Measurements from ENCODE around the gene GRB10.

The GRB10 gene

DNA sequence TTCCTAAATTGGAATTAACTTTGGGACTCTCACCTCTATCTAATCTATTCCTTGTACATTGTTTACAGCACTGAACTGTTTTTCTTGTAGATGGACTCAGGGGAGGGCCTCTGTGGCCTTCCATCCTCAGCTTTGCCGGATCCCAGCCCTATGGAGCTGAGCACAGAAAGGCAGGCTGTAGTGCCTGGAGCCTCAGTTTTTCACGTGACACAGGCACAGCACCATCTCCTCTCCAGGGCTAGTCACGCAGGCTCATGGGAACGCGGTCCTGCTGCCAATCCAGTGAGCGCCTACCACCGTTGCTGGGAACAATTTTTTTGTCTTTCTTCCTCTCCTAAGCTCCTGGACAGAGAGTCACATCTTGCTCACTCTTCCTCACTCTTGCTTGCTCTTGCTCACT lies 141.9 kb downstream of the GRB10 start:
- TF ChIP-seq ZFX (IDR thresholded peaks at IDR 0.05; ENCODE audit: borderline replicate concordance), result no peak
- no peak overlapping the region for H3K27ac ChIP-seq

DNA sequence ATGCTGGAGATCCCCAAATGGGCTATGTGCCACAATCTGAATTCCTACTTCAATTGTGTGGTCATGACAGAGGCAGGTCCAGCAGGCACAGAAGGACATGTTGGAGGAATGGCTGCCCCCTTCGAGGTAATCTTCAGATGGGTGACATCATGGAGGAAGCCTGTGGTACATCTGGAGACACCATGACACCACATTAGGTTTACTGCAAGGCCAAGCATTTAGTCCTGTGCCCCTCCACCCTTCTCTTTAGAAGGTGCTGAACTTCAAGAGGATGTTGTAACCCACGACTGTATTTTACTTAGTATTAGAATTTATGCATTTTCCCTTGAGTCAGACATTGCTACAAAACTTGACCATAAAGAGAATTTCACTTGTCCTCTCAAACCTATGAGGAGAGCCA lies 142.4 kb downstream of the GRB10 start:
- TF ChIP-seq, protein P1, sequence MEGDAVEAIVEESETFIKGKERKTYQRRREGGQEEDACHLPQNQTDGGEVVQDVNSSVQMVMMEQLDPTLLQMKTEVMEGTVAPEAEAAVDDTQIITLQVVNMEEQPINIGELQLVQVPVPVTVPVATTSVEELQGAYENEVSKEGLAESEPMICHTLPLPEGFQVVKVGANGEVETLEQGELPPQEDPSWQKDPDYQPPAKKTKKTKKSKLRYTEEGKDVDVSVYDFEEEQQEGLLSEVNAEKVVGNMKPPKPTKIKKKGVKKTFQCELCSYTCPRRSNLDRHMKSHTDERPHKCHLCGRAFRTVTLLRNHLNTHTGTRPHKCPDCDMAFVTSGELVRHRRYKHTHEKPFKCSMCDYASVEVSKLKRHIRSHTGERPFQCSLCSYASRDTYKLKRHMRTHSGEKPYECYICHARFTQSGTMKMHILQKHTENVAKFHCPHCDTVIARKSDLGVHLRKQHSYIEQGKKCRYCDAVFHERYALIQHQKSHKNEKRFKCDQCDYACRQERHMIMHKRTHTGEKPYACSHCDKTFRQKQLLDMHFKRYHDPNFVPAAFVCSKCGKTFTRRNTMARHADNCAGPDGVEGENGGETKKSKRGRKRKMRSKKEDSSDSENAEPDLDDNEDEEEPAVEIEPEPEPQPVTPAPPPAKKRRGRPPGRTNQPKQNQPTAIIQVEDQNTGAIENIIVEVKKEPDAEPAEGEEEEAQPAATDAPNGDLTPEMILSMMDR (IDR thresholded peaks at IDR 0.05), result no peak
- no peak for TF ChIP-seq ZFX (IDR thresholded peaks at IDR 0.05; ENCODE audit: borderline replicate concordance)
- no peak overlapping the region for H3K27ac ChIP-seq

DNA sequence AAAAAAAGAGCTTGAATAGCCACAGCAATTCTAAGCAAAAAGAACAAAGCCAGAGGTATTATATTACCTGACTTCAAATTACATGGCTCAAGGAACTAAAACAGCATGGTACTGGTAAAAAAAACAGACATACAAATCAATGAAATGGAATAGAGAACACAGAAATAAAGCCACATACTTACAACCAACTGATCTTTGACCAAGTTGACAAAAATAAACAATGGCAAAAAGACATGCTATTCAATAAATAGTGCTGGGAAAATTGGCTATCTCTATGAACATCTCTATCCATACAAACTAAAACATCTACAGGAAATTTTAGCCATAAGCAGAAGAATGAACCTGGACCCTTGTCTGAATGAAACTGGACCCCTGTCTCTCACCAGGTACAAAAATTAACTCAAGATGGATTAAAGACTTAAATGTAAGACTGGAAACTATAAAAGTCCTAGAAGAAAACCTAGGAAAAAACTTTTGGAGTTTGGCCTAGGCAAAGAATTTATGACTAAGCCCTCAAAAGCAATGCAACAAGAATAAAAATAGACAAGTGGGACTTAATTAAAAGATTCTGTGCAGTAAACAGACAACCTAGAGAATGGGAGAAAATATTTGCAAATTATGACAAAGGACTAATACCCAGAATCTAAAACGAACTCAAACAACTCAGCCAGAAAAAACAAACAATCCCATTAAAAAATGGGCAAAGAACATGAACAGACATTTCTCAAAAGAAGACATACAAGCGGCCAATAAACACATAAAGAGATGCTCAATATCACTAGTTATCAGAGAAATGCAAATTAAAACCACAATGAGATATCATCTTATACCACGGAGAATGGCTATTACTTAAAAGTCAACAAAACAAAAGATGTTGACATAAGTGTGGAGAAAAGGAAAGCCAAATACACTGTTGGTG lies 144.7 kb downstream of the GRB10 start:
- TF ChIP-seq, protein P1 (IDR thresholded peaks at IDR 0.05), result no peak
- no peak for TF ChIP-seq ZFX (IDR thresholded peaks at IDR 0.05; ENCODE audit: borderline replicate concordance)
- H3K27ac ChIP-seq, result no peak overlapping the region

DNA sequence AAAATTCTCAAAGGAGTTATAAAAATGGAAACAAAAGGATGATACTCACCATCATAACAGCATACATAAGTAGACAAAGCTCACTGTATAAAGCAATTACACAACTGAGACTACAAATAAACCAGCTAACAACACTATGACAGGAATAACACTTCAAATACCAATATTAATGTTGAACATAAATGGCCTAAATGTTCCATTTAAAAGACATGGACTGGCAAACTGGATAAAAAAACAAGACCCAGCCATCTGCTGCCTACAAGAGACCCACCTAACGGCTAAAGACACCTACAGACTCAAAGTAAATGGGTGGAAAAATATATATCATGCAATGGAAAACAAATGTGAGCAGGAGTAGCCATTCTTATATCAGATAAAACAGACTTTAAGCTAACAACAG lies 148.3 kb downstream of the GRB10 start:
- no peak overlapping the region for H3K27ac ChIP-seq
- TF ChIP-seq, protein P1 (IDR thresholded peaks at IDR 0.05), result no peak
- TF ChIP-seq ZFX (IDR thresholded peaks at IDR 0.05; ENCODE audit: borderline replicate concordance), result no peak

DNA sequence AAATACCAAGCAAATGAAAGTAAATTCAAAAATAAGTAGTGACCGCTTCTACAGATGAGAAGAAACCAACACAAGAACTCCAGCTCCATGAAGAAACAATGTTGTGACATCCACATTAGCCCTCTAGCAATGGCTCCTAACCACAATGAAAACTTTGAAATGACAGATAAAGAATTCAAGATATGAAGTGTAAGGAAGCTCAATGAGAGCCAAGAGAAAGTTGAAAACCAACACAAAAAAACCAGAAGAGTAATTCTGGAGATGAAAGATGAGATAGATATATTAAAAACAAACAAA lies 149.3 kb downstream of the GRB10 start:
- no peak for TF ChIP-seq ZFX (IDR thresholded peaks at IDR 0.05; ENCODE audit: borderline replicate concordance)
- TF ChIP-seq, protein P1 (IDR thresholded peaks at IDR 0.05), result no peak
- no peak overlapping the region for H3K27ac ChIP-seq

DNA sequence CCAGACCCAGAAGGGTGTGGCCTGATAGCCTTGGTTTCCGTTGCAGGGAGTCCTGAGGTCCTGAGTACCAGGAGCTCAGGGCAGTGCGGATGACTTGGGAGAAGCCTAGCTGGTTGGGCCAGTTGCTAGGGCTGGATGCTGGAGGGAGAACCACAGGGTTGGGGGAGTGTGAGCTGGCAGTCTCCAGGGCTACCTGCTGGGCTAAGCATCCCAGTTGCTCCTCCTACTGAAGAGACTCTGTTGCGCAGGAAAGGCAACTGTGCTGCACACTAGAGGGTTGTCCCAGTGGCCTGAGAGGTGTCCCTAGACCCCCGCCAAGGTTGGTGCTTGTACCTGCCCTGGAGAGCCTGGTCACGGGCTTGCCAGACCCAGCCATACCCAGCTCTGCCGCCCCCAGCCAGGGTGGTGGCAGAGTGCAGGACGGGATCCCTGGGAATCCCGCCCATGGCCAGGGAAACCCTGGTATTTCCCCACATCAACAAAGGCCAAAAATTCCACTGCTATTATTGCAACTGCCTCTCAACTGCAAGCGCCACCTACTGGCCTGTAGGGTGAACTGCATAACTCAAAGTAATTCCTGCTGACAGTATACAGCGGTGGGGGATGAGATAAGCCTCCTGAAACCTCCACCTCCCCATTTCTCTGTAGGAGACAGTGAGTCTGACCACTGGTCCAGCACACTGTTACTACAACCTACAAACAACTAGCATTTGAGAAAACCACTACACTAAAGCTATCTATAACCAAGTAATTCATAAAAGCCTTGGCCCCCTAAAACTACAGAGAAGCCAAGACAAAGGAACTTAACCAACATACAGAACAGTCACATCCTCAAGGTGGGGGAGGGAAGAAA lies 149.9 kb downstream of the GRB10 start:
- H3K27ac ChIP-seq, result no peak overlapping the region
- no peak for TF ChIP-seq ZFX (IDR thresholded peaks at IDR 0.05; ENCODE audit: borderline replicate concordance)
- TF ChIP-seq, protein P1 (IDR thresholded peaks at IDR 0.05), result peak; percentile 99

DNA sequence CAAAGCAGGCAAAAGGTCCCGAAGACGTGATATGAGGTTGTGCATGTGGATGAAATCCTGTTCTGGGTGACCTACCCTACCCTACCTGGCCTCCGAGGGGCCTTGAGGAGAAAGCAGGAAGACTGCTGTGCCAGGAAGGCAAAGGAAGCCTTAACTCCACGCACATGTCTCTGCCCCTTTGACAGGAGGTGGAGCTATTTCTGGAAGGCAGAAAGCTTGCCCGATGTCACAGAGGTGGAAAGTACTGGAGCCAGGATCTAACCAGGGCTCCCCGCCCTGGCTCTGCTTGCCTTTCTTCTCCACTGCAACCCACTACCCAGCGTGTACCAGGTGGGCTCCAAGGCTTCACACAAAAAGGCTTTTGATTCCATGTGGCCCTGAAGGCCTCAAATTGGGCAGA lies 151.1 kb downstream of the GRB10 start:
- TF ChIP-seq, protein P1 (IDR thresholded peaks at IDR 0.05), result no peak
- no peak for TF ChIP-seq ZFX (IDR thresholded peaks at IDR 0.05; ENCODE audit: borderline replicate concordance)
- no peak overlapping the region for H3K27ac ChIP-seq
